Subcutaneous adipose tissue (tissue), 4 donors: ENCODE data around the gene SRSF9. TPM values are rescaled to one million over a fixed set of nuclear protein-coding genes. Genes with fewer than 3 reads are reported as not detected.

Experiments
- small RNA-seq: library from RNA; depleted of rRNA; stranded (forward); fragments of <200 nt; gene quantifications from one replicate; pipeline ENCODE3, GENCODE V24; 2016
- total RNA-seq, 4 donors: library from RNA; depleted of rRNA; stranded (reverse); fragments of >200 nt; gene quantifications; one replicate each; pipeline ENCODE4 v1.1.0, GENCODE V29; 2016

SRSF9 gene
- total RNA-seq, 4 donors from 2014 or later, result 61.4 to 100 (median 66.0) TPM

Small RNAs within 50 kb of the gene (small RNA-seq; reads per million reads assigned to genes)
- 0.49 reads per million for gene RF00019

Other genes starting within 250 kb of the SRSF9 start
- gene PXN, start 204.0 kb downstream of the SRSF9 start, total RNA-seq, result 10 to 100 TPM; 54.1 to 93.1 (median 65.0) TPM
- gene RNU4-2, start 177.8 kb downstream of the SRSF9 start, total RNA-seq, result under 1 TPM; under 0.01 TPM
- under 1 TPM; under 0.01 TPM for gene RNU4-1, start 176.5 kb downstream of the SRSF9 start, total RNA-seq
- gene SIRT4, start 167.4 kb downstream of the SRSF9 start, total RNA-seq, result 1 to 10 TPM in 2 of 4 donors, under 1 TPM in 2; 0.82 to 10.0 (median 1.4) TPM
- gene PLA2G1B, start 142.0 kb downstream of the SRSF9 start, total RNA-seq, result not detected
- not detected for gene MSI1, start 100.6 kb downstream of the SRSF9 start, total RNA-seq
- 100 to 1,000 TPM; 514 to 710 (median 569) TPM for gene COX6A1, start 31.6 kb downstream of the SRSF9 start, total RNA-seq
- 10 to 100 TPM; 12.6 to 31.8 (median 15.7) TPM for gene TRIAP1, start 23.4 kb downstream of the SRSF9 start, total RNA-seq
- 10 to 100 TPM; 18.1 to 29.3 (median 25.5) TPM for gene GATC, start 23.3 kb downstream of the SRSF9 start, total RNA-seq
- 100 to 1,000 TPM in 3 of 4 donors, 10 to 100 TPM in 1; 70.6 to 280 (median 137) TPM for gene DYNLL1, start 26.4 kb upstream of the SRSF9 start, total RNA-seq
- 10 to 100 TPM; 29.0 to 33.5 (median 30.5) TPM for gene COQ5, start 59.4 kb upstream of the SRSF9 start, total RNA-seq
- gene RNF10, start 64.6 kb upstream of the SRSF9 start, total RNA-seq, result 100 to 1,000 TPM; 147 to 314 (median 180) TPM
- gene POP5, start 111.7 kb upstream of the SRSF9 start, total RNA-seq, result 10 to 100 TPM; 20.4 to 57.4 (median 32.4) TPM
- 1 to 10 TPM in 1 of 4 donors, not detected in 3; 1.3 TPM for gene CABP1, start 170.9 kb upstream of the SRSF9 start, total RNA-seq
- 10 to 100 TPM; 65.1 to 94.1 (median 85.8) TPM for gene MLEC, start 217.4 kb upstream of the SRSF9 start, total RNA-seq
- gene UNC119B, start 240.7 kb upstream of the SRSF9 start, total RNA-seq, result 10 to 100 TPM; 11.3 to 24.1 (median 17.6) TPM